GM12891 (cell line): ENCODE data around the gene ANO10.

Source experiments
- PAX5 ChIP-seq: IDR thresholded peaks from 2 replicates; pipeline ENCODE4 v1.6.1; 2011; ENCODE audit warnings: low read length, moderate library complexity, mild to moderate bottlenecking; ENCODE audit not compliant: insufficient read depth, severe bottlenecking
- POLR2A ChIP-seq: IDR thresholded peaks from 2 replicates; pipeline ENCODE4 v1.6.1; 2011; ENCODE audit warnings: low read depth, low read length, control low read depth
- POLR2AphosphoS5 ChIP-seq: IDR thresholded peaks from 2 replicates; pipeline ENCODE4 v1.6.1; 2011; ENCODE audit warnings: low read depth, low read length, control low read depth
- POU2F2 ChIP-seq: IDR thresholded peaks from 2 replicates; pipeline ENCODE4 v1.6.1; 2011; ENCODE audit warnings: low read depth, mild to moderate bottlenecking, control low read depth, low read length, moderate library complexity
- SPI1 ChIP-seq: IDR thresholded peaks from 2 replicates; pipeline ENCODE4 v1.6.1; 2011; ENCODE audit warnings: low read depth, low read length, control low read depth
- TAF1 ChIP-seq: IDR thresholded peaks from 2 replicates; pipeline ENCODE4 v1.6.1; 2011; ENCODE audit warnings: low read depth, low read length, control low read depth

- no peak for TF ChIP-seq POLR2A
- no peak for TF ChIP-seq SPI1
- no peak for TF ChIP-seq POLR2AphosphoS5
- no peak for TF ChIP-seq PAX5
- TF ChIP-seq TAF1 = no peak
- no peak for TF ChIP-seq POU2F2
Observed at GRCh38 chr3:43316783-43317460, 304.9 kb downstream of the ANO10 start.
